Measurements from ENCODE around the gene SNX5. TPM values are rescaled to one million over a fixed set of nuclear protein-coding genes. Genes with fewer than 3 reads are reported as not detected.

The SNX5 gene
- total and polyA plus RNA-seq, 2 of the 8 experiments (the other 6 are each of a cell fraction or from before 2014, with no cell fraction given): 155 to 194 TPM

- Histone ChIP-seq H3K79me1 (ENCODE audit: low read depth, low read length) (peaks cover 4% of the 10 kb centered on the region; the same call in 1 of the 2 replicates), H2BK20ac (ENCODE audit: low read length) (no peak overlapping the region), H3K56ac (replicated peaks; ENCODE audit: insufficient read length, low read depth, low read length) (no peak overlapping the region), H3K4ac (replicated peaks; ENCODE audit: insufficient read length, low read depth, low read length) (no peak overlapping the region), H3K36me3 (ENCODE audit: control insufficient read depth in 2 of 4, insufficient read depth in 4 of 4, low read length in 3 of 4) (peaks cover 61 to 90% (median 85%) of the 10 kb centered on the region in 4 experiments), H2AK5ac (ENCODE audit: low read depth, low read length) (no peak overlapping the region), H2BK12ac (ENCODE audit: low read depth, low read length) (no peak overlapping the region), H2BK15ac (ENCODE audit: low read length) (no peak overlapping the region), H2AFZ (ENCODE audit: low read length) (no peak overlapping the region), H4K5ac (ENCODE audit: insufficient read length, low read depth, low read length) (no peak overlapping the region), H2BK120ac (replicated peaks; ENCODE audit: low read depth, low read length) (no peak overlapping the region), H3K14ac (ENCODE audit: insufficient read length) (no peak overlapping the region), H3K18ac (ENCODE audit: extremely low read depth, low read length) (no peak overlapping the region), H4K91ac (replicated peaks; ENCODE audit: insufficient read length, low read length) (no peak overlapping the region), H3K79me2 (ENCODE audit: control insufficient read depth in 1 of 2, insufficient read depth in 2 of 2, low read length in 2 of 2) (peaks cover 41 to 96% of the 10 kb centered on the region in 2 experiments), H3K23me2 (ENCODE audit: low read depth, low read length) (no peaks in the 10 kb centered on the region), H3K4me2 (ENCODE audit: insufficient read depth in 1 of 2, low read depth in 2 of 2, low read length in 2 of 2) (no peak overlapping the region), H3K27ac (ENCODE audit: low read depth, low read length) (0 out of 2 replicates have a peak overlapping the region, but pooled peaks have one; percentile 11), H4K20me1 (replicated peaks in 1 of 2; ENCODE audit: control insufficient read depth in 1 of 2, insufficient read depth in 2 of 2, low read length in 2 of 2) (peaks cover 26 to 27% of the 10 kb centered on the region in 2 experiments), H3K9me3 (ENCODE audit: insufficient read depth in 2 of 2, low read depth in 1 of 2, low read length in 1 of 2) (no peaks in the 10 kb centered on the region), H2BK5ac (ENCODE audit: low read depth, low read length) (no peak overlapping the region), H4K8ac (ENCODE audit: extremely low read depth, insufficient read depth, low read length) (no peak overlapping the region), H3K4me1 (replicated peaks in 1 of 4; ENCODE audit: control insufficient read depth in 3 of 4, insufficient read depth in 4 of 4, low read length in 3 of 4) (peaks cover 0 to 7% (median 0%) of the 10 kb centered on the region in 4 experiments; a peak in 2 of 7 replicates), H3K27me3 (replicated peaks in 1 of 4; ENCODE audit: control insufficient read depth in 3 of 4, extremely low read depth in 1 of 4, insufficient read depth in 3 of 4, low read length in 3 of 4) (no peaks in the 10 kb centered on the region), H3K23ac (ENCODE audit: insufficient read length) (no peak overlapping the region), H3K4me3 (ENCODE audit: extremely low read depth in 1 of 4, insufficient read depth in 2 of 4, low read depth in 3 of 4, low read length in 4 of 4) (no peak overlapping the region), H3K9ac (replicated peaks in 1 of 4; ENCODE audit: extremely low read depth in 1 of 4, low read depth in 3 of 4, low read length in 3 of 4) (no peak overlapping the region)
- POLR2A ChIA-PET (ENCODE audit: partially characterized antibody): interaction anchor here (0.9 to 20.7 kb wide), 4 partner anchors 11 to 38 kb away, joined by 3 to 424 read pairs (median 64); partner anchors contain the start of genes MGME1 and SNX5
- CTCF ChIA-PET (ENCODE audit: partially characterized antibody): interaction anchor here (0.9 to 2.3 kb wide), 3 partner anchors 15 to 65 kb away, joined by 3 to 11 read pairs (median 9); no protein-coding TSS in a partner anchor
- WGBS, 2 experiments (ENCODE audit: extremely low coverage in 1 of 2, insufficient coverage in 1 of 2, insufficient read length in 1 of 2, insufficient replicate concordance in 2 of 2, low coverage in 1 of 2, low lambda C conversion rate in 2 of 2, missing lambda C conversion rate in 1 of 2): 96% methylated on average over 8 of the region's 8 CpGs; no CpG with 5 or more reads in 1 of the 2 experiments
- DNase-seq (ENCODE audit: low read depth in 1 of 2, low spot score in 2 of 2) (no peak), FAIRE-seq (no peak)
- TF ChIP-seq SRF (IDR thresholded peaks at IDR 0.05; ENCODE audit: low read depth, low read length): no peak
- TF ChIP-seq JUND (IDR thresholded peaks at IDR 0.05; ENCODE audit: low read length): no peak
These were observed 15.6 kb downstream of the SNX5 start for GRCh38 chr20:17952692-17953684.
